Activated CD8-positive, alpha-beta memory T cell treated with anti-CD3 and anti-CD28 coated beads for 48 hours (primary cell): ENCODE measurements around the gene NFIL3.
"Not testable (repeated sequence)": the region's sequence is repeated elsewhere in the genome, so short reads cannot be mapped to it uniquely, and the experiment has no call there.

Experiments used
- DNase-seq, 3 experiments: peaks; one replicate each; pipeline ENCODE4 v3.0.0-alpha.2; 2020; ENCODE audit warnings: low read depth in 2 of 3, low spot score in 2 of 3

Gene NFIL3

GRCh38 chr9:91395553-91396471 lies 27.8 kb downstream of the NFIL3 start:
- DNase-seq = no peak

DNA sequence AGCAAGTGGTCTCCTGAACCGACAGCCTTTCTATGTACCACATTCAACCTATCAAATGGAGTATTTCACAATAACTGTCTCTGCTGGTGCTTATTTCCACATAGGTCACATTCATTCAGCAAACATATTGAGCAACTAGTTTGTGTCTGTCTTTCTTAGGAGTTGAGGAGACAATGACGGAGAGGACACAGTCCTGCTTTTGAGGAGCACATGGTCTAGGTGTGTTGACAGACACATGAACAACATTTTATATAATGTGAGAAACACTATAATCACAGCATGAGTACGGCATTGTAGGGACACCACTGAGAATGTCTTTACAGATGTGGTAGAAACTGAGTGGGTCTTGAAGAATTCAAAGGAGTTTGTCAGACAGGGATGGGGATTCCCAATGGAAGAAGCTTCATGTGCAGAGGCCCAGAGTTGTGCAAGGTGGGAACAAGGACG lies 28.5 kb downstream of the NFIL3 start:
- DNase-seq = no peak

DNA sequence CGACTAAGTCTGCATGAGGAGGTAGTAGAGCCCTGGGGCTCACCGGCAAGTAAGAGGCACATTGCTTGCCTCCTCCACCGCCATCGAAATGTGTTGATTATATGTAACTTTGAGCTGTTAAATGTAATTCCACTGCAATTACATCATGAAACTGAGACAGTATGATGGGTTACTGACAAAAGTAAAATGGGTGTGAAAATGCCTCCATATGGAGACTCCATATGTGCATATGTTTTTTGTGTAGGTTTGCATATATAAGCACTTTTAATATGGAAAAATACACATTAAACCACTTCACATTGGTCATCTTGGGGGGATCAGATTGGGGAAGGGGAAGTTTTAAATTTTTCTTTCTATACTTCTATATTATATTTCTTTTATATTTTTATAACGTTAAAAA lies 29.8 kb downstream of the NFIL3 start:
- DNase-seq = no peak

DNA sequence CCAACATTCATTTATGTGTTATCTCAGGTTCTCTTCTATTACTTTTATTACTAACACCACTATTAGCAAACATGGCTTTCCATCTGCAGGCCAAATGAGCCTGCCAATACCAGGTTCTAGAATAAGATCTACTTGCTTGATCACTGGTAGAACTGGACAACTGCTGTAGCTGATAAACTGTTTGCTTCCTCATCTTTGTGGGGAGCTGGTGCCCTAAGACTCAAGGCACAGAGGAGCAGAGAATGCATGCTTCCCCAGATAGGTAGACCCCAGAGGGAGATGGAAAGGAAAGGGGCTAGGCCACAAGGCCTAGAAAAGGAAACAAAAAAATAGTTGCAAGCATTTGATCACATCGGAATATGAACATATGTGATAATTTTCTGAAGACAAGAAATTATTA lies 31.2 kb downstream of the NFIL3 start:
- DNase-seq = no peak

DNA sequence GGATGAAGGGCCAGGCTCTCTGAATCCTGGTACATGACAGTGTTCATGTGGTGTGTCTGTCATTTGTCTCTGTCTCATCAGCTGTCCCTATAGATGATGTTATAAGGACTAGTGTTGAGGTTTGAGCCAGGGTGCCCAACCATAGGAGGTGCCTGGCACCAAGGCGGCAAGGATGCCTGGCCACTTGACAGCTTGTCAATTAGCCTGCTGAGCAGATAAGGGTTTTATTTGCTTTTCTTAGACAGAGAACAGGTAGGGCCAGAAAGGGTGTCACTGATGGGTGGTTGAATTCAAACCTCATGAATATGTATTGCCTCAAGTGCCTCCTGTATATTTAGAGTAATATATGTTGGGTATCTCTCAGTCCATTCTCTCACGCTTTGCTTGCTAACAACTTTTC lies 31.8 kb downstream of the NFIL3 start:
- no peak for DNase-seq

DNA sequence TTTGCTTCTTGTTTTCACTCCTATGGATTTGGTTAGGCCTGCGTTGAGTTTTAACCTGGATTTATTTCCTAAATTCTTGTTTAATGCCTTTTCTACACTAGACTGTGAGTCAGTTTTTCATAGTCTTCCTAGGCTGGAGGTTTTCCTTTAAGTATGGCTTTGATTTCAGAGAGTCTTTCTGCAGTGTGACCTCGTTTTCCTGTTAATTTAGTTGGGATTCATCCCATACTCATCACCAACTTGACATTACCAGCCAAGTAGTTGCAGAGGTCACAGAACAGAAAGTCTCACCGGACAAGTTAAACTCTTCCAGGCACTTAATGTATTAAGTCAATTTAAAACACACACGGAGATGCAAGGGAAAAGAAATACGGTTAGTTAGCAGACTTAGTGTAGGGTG lies 32.2 kb downstream of the NFIL3 start:
- DNase-seq = no peak

DNA sequence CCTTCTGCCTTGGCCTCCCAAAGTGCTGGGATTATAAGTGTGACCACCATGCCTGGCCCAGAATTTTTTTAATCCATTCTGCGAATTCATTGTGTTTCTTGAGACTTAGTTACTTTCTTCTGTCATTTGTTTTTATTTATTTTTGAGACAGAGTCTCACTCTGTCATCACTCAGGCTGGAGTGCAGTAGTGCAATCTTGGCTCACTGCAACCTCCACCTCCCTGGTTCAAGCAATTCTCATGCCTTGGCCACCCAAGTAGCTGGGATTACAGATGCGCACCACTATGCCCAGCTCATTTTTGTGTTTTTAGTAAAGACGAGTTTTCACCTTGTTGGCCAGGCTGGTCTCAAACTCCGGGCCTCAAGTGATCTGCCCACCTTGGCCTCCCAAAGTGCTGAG lies 33.9 kb downstream of the NFIL3 start:
- DNase-seq = not testable (repeated sequence)

DNA sequence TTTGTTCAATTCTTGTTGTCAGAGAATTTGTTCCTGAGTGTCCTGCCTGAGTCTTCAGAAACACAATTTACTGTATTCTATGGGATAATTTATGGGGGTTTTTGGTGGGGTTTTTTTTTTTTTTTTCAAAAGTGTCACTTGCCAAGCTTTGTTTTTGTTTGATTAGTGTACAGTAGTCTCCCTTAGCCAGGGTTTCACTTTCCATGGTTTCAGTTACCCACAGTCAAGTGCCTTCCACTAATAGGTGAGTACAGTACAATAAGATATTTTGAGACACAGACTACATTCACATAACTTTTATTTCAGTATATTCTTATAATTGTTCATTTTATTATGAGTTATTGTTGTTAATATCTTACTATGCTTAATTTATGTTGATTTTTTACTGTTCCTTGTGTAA lies 36.9 kb downstream of the NFIL3 start:
- no peak for DNase-seq

DNA sequence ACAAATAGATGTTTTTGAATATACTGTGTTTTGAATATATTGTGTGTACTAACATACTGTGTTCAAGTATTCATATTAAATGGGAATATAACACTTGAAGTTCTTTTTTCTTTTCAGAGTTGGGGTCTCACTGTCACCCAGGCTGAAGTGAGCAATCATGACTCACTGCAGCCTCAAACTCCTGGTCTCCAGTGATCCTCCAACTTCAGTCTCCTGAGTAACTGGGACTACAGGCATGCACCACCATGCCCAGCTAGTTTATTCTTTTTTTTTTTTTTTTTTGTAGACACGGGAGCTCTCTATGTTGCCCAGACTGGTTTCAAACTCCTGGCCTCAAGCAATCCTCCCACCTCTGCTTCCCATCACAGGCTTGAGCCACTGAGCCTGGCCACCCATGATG lies 38.7 kb downstream of the NFIL3 start:
- no peak for DNase-seq

- DNase-seq = no peak
Measured at GRCh38 chr9:91383577-91383976, 40.1 kb downstream of the NFIL3 start.

DNA sequence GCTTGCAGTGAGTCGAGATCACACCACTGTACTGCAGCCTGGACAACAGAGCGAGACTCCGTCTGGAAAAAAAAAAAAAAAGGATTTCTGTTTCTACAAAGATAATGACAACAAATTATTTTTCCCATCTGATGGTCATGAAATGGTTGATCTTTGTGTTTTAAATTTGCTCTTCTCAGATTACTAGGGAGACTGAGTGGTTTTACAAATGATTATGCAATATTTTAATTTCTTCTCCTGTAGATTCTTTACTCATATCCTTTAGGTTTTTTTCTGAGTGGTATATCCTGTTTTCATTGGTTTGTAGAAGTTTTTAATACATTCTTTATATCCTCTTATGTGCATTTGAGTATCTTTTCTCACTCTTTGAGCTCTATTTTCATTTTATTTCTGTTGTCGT lies 41.3 kb downstream of the NFIL3 start:
- DNase-seq = no peak

GRCh38 chr9:91379426-91379825 lies 44.2 kb downstream of the NFIL3 start:
- no peak for DNase-seq

GRCh38 chr9:91378695-91379127 lies 44.9 kb downstream of the NFIL3 start:
- no peak for DNase-seq

DNA sequence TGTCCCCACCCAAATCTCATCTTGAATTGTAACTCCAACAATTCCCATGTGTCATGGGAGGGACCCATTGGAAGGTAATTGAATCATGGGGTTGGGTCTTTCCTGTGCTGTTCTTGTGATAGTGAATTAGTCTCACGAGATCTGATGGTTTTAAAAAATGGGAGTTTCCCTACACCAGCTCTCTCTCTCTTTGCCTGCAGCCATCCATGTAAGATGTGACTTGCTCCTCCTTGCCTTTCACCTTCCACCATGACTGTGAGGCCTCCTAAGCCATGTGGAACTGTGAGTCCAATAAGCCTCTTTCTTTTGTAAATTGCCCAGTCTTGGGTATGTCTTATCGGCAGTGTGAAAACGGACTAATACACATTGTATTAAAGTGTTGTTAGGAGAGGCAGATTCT lies 45.6 kb downstream of the NFIL3 start:
- not testable (repeated sequence) for DNase-seq

GRCh38 chr9:91376239-91376638 lies 47.4 kb downstream of the NFIL3 start:
- no peak for DNase-seq

- DNase-seq = no peak
Measured at GRCh38 chr9:91374939-91375338, 48.7 kb downstream of the NFIL3 start.

- no peak for DNase-seq
Measured at GRCh38 chr9:91371894-91372293, 51.7 kb downstream of the NFIL3 start.

DNA sequence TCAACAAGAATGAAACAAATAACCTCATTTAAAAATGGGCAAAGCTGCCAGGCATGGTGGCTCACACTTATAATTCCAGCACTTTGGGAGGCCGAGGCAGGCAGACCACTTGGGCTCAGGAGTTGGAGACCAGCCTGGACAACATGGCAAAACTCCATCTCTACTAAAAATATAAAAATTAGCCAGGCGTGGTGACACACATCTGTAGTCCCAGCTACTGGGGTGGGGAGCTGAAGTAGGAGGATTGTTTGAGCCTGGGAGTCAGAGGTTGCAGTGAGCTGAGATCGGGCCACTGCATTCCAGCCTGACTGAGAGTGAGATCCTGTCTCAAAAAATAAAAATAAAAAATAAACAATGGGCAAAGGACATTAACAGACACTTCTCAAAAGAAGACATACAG lies 53.6 kb downstream of the NFIL3 start:
- DNase-seq = not testable (repeated sequence)

- no peak for DNase-seq
Measured at GRCh38 chr9:91364702-91365101, 58.9 kb downstream of the NFIL3 start.

GRCh38 chr9:91364005-91364404 lies 59.6 kb downstream of the NFIL3 start:
- no peak for DNase-seq

DNA sequence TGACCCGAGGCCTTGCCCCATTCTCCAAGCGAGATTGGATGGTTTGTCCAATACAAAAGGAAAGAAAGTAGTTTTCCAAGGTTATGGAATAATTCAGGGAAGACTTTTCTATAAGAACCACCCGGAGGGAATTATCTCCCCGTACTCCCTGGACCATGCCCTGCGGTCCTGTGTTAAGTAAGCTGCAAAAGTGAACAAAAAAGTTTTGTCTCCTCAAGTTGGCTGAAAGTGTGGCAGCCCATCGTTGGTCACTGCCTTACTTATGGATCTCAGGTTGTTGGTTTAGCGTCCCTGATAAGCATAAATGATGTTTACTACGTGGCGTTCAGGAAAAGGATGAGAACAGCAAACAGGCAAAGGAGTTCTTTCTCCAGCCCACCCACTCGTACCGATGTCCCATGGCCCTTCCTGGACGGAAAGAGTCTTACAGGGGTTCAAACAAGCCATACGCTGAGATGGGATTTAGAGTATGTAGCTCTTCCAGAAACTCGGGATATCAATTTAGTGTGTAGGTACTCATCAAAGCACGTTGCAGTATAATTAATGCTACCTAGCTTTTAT lies 61.5 kb downstream of the NFIL3 start:
- no peak for DNase-seq

DNA sequence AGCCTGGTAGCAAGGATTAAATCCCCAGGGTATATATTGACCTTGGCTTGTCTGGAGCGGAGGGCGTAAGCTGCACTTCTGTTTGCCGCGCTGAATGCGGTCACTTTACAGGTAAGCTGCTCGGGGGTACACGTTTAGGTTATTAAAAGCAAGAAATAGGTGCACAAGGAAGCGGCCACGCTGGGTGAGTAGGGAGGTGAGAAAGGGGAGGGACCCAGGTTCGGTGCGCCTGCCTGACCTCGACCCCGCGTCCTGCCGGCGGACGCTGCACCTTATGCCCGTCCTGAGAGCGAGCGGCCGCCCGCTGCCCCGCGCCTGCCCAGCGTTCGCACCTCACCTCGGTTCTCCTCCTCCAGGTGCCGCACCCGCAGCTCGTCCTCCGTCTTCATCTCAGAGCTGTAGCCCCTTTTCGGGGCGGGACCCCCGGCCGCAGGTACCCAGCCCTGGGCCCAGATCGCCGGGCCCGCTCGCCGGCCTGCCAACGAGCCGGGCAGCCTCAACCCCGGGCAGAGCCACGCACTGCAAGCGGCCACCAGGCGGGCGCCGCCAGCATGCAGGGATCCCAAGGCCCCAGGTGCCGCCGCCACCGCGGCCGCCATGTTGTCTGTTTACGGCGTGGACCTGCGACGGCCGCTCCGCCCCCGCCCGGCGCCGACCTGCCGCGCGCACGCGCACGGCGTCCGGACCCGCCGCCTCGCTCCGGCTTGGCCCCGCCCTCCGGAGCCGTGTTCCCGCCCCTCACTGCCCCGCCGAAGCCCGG lies 62.2 kb downstream of the NFIL3 start, which contains the start of gene AUH:
Gene AUH (minus strand): TSS at position 628 of the 760 bp plus-strand sequence. CDS start 29 bp downstream, at position 599.
- DNase-seq = peak; percentile 64 to 82 (median 77)
